AG04450 (cell line): ENCODE measurements around the gene ATP5F1E. TPM values are rescaled to one million over a fixed set of nuclear protein-coding genes. Genes with fewer than 3 reads are reported as not detected.

Experiments used
- CTCF ChIA-PET: fragments of 300-600, 350-600 bp; formaldehyde crosslinking; extraction: SDS; loops from one replicate; lab custom pipeline; 2022; ENCODE audit warnings: antibody characterized with exemption, inconsistent platforms; lab: Charles Lee
- POLR2A ChIA-PET: fragments of 350-600 bp; formaldehyde crosslinking; extraction: SDS; loops from one replicate; lab custom pipeline; 2021; ENCODE audit warnings: antibody characterized with exemption, inconsistent platforms; lab: Yijun Ruan, JAX
- DNase-seq: peaks from one replicate; pipeline ENCODE4 v3.0.0-alpha.2; 2011; ENCODE audit warnings: low read depth, low spot score
- H3K27ac ChIP-seq: one replicate; pipeline ENCODE4 v1.5.1; 2012; ENCODE audit warnings: low read depth, low read length, control low read depth
- H3K27me3 ChIP-seq: one replicate; pipeline ENCODE4 v1.6.0; 2012; ENCODE audit warnings: low read length; ENCODE audit not compliant: control insufficient read depth, insufficient read depth
- H3K4me3 ChIP-seq: 2 replicates; pipeline ENCODE4 v1.5.1; 2011; ENCODE audit warnings: mild to moderate bottlenecking, low read depth, low read length, control low read depth
- H3K9me3 ChIP-seq: 2 replicates; pipeline ENCODE4 v1.5.1; 2012; ENCODE audit warnings: low read length; ENCODE audit not compliant: control insufficient read depth, insufficient read depth
- polyA plus RNA-seq: library from polyadenylated mRNA; depleted of rRNA; stranded (reverse); fragments of >200 nt; gene quantifications from 2 replicates; pipeline ENCODE4 v1.2.3, GENCODE V29; 2011
- TF ChIP-seq, protein P1 (sequence below): IDR thresholded peaks from 2 replicates; pipeline ENCODE4 v1.5.1; 2011; ENCODE audit warnings: low read depth, low read length, control low read depth, inconsistent platforms

ATP5F1E gene
- polyA plus RNA-seq, 1 experiment = 84.3 TPM

DNA sequence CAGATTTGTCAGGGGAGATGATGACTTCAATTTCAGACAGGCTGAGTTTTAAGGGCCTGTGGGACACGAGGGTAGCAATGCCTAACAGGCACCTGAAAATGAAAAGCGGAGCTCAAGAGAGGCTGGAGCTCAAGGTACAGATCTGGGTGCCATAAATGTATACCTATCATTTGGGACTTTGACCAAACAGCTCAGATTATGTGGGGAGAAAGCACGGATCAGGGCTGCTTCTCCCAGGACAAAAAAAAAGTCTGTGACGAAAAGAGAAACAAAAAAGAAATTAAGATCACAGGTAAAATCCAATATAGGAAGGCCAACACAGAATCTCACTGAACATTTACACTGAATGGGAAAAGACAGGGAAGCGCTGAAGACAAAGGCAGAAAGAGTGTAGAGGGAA is 8.5 kb upstream of the ATP5F1E start:
- TF ChIP-seq, protein P1, sequence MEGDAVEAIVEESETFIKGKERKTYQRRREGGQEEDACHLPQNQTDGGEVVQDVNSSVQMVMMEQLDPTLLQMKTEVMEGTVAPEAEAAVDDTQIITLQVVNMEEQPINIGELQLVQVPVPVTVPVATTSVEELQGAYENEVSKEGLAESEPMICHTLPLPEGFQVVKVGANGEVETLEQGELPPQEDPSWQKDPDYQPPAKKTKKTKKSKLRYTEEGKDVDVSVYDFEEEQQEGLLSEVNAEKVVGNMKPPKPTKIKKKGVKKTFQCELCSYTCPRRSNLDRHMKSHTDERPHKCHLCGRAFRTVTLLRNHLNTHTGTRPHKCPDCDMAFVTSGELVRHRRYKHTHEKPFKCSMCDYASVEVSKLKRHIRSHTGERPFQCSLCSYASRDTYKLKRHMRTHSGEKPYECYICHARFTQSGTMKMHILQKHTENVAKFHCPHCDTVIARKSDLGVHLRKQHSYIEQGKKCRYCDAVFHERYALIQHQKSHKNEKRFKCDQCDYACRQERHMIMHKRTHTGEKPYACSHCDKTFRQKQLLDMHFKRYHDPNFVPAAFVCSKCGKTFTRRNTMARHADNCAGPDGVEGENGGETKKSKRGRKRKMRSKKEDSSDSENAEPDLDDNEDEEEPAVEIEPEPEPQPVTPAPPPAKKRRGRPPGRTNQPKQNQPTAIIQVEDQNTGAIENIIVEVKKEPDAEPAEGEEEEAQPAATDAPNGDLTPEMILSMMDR = no peak
- no peak for DNase-seq
- no peak overlapping the region for H3K4me3 ChIP-seq
- H3K9me3 ChIP-seq = peaks cover 2% of the 10 kb centered on the region; the same call in 1 of the 2 replicates
- POLR2A ChIA-PET = no interaction called here
- H3K27me3 ChIP-seq = no peaks in the 10 kb centered on the region
- CTCF ChIA-PET = interaction anchor here (1.5 kb wide), 1 partner anchor 8 kb away, joined by 3 read pairs; the partner anchor contains the start of gene ATP5F1E
- no peak overlapping the region for H3K27ac ChIP-seq

DNA sequence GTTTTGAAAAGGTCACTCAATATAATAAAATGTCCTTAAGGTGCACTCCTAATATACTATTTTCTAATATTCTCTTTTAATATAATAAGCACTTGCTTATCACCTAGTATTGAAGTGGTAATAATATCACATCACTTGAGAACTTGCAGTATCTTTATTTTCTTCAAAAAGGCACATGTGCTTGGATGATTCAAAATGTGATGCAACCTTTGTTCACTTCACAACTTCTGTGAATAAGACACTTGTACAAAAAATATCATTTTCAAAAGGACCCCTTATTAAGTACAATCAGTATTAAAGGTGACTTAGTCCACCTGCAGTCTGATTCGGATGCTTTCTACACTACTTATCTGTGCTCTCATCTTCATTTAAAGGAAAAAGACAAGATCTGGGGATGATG is 7.1 kb upstream of the ATP5F1E start:
- TF ChIP-seq, protein P1 = no peak
- no peak for DNase-seq
- ChIA-PET POLR2A (no interaction called here), CTCF (no interaction called here)
- Histone ChIP-seq H3K4me3 (no peak overlapping the region), H3K27me3 (no peaks in the 10 kb centered on the region), H3K9me3 (peaks cover 2% of the 10 kb centered on the region; the same call in 1 of the 2 replicates), H3K27ac (no peak overlapping the region)

DNA sequence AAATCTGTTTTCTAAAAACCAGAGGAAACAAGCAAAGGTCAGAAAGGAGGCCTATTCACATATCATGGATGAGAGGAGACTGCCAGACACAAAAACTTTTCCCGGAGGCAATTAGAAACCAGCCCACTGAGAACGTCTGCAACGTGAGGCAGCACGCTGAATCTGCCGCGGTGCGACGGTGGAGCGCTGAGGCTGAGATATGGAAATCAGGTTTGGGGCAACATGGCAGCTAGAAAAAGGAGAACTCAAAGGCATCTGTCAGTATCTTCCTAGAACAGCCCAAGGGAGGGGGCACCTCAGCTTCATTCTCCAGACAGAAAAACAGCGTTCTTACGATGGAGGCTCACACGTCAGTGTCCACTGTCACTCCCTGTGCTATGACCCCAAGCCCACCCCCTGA is 5.3 kb upstream of the ATP5F1E start:
- H3K27me3 ChIP-seq = no peaks in the 10 kb centered on the region
- no peak overlapping the region for H3K4me3 ChIP-seq
- peaks cover under 1% of the 10 kb centered on the region; the same call in 1 of the 2 replicates for H3K9me3 ChIP-seq
- TF ChIP-seq, protein P1 = no peak
- ChIA-PET POLR2A (no interaction called here), CTCF (no interaction called here)
- no peak for DNase-seq
- no peak overlapping the region for H3K27ac ChIP-seq

DNA sequence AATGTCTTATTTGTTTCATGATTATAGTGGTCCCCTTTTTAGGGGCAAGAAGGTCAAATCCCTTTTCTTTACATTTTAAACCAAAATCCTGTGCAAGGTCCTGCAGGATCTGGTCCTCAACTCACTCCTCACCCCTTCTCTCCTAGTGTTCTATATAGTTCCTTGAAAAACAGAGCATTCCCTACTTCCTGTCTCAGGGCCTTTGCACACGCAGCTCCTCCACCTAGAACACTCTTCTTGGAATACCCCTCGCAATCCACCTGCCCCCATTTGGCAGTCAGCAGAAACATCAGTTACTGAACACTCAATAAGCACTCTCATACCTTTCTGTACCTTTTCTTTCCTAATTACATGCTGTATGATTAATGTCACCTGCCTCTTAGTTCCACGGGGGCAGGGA is 3.2 kb upstream of the ATP5F1E start:
- Histone ChIP-seq H3K4me3 (no peak overlapping the region), H3K27me3 (no peaks in the 10 kb centered on the region), H3K9me3 (no peaks in the 10 kb centered on the region), H3K27ac (no peak overlapping the region)
- CTCF ChIA-PET = no interaction called here
- DNase-seq = no peak
- TF ChIP-seq, protein P1 = no peak
- POLR2A ChIA-PET = no interaction called here

DNA sequence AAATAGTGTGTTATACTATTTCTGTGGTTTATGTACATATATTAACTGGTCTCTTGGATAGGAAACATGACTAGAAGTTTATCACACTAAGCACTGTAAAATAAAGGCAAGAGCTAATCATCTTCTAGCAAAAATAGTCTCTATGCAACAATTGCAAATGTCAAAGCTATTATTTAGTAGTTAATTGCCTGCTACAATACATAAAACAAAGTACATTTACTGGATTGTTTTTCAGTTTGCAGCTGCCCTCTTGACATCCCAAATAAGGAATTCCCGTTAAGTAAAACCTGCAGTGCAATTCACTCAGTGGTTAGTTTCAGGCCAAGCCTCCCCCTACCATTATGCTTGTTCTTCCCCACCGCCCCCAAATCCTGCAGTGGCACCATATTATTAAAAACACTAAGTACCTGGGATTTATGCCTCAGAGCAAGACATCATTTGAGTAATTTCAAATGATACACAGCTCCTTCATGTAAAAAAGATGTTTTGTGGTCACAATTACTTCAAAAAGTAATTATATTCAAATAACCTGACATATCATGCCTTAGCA is 1.6 kb upstream of the ATP5F1E start:
- Histone ChIP-seq H3K4me3 (no peak overlapping the region), H3K27me3 (no peaks in the 10 kb centered on the region), H3K27ac (no peak overlapping the region), H3K9me3 (no peaks in the 10 kb centered on the region)
- DNase-seq = no peak
- CTCF ChIA-PET = no interaction called here
- TF ChIP-seq, protein P1 = no peak
- POLR2A ChIA-PET = interaction anchor here (1.0 to 1.6 kb wide), 3 partner anchors 12 to 133 kb away, joined by 3 to 9 read pairs (median 4); no protein-coding TSS in a partner anchor
